ENCODE data around the gene PARP16. TPM values are rescaled to one million over a fixed set of nuclear protein-coding genes. Genes with fewer than 3 reads are reported as not detected.

PARP16 gene
- total and polyA plus RNA-seq, 11 donors = 2.7 to 7.0 (median 4.8) TPM

DNA sequence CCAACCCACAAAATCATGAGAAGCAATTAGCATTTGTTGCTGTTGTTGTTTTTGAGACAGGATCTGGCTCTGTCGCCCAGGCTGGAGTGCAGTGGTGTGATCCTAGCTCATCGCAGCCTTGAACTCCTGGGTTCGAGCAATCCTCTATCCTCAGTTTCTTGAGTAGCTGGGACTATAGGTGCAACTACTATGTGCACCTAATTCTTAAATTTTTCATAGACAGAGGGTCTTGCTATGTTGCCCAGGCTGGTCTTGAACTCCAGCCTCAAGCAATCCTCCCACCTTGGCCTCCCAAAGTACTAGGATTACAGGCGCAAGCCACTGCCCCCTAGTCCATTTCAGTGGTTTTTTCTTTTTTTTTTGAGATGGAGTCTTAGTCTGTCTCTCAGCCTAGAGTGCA lies 18.3 kb downstream of the PARP16 start:
- Histone ChIP-seq H3K9me3 (no peaks in the 10 kb centered on the region), H3K27ac (no peak overlapping the region), H3K4me3 (no peak overlapping the region), H3K27me3 (no peaks in the 10 kb centered on the region), H3K36me3 (peaks cover 0 to 27% (median 11%) of the 10 kb centered on the region in 9 donors), H3K4me1 (peaks cover 0 to 30% (median 2%) of the 10 kb centered on the region in 12 donors)
- intact Hi-C loops (cut with DNase I) = no loop called here
- ATAC-seq (no peak), DNase-seq (no peak)
- no peak for TF ChIP-seq POLR2A (IDR thresholded peaks at IDR 0.05)
- TF ChIP-seq, protein P1, sequence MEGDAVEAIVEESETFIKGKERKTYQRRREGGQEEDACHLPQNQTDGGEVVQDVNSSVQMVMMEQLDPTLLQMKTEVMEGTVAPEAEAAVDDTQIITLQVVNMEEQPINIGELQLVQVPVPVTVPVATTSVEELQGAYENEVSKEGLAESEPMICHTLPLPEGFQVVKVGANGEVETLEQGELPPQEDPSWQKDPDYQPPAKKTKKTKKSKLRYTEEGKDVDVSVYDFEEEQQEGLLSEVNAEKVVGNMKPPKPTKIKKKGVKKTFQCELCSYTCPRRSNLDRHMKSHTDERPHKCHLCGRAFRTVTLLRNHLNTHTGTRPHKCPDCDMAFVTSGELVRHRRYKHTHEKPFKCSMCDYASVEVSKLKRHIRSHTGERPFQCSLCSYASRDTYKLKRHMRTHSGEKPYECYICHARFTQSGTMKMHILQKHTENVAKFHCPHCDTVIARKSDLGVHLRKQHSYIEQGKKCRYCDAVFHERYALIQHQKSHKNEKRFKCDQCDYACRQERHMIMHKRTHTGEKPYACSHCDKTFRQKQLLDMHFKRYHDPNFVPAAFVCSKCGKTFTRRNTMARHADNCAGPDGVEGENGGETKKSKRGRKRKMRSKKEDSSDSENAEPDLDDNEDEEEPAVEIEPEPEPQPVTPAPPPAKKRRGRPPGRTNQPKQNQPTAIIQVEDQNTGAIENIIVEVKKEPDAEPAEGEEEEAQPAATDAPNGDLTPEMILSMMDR (IDR thresholded peaks at IDR 0.05) = no peak
- WGBS, 4 donors = 96 to 98% (median 98%) methylated on average over 4 of the region's 4 CpGs

DNA sequence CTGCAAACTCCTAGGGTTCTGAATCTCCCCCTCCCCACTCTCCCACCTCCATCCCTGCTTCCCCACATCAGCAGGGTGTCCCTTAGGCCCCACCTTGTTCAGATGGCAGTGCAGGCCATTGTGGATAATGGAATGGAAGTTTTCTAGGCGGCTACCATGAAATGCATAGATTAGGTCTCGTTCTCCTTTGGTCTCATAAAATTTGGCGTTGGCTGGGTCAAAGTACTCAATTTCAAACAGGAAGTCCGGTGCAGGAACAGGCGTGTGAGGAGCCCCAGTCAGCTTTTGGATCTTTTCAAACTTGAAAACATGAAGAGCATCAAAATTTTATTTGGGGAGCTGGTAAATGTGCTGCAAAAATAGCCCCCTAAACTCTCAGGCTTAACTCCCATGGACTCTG lies 20.2 kb downstream of the PARP16 start:
- Histone ChIP-seq H3K27ac (peak overlapping the region in 1 of 12 donors; percentile 56), H3K27me3 (no peaks in the 10 kb centered on the region), H3K9me3 (no peaks in the 10 kb centered on the region), H3K4me1 (peaks cover 0 to 18% (median 0%) of the 10 kb centered on the region in 12 donors), H3K36me3 (peaks cover 0 to 43% (median 22%) of the 10 kb centered on the region in 9 donors), H3K4me3 (no peak overlapping the region)
- no peak for ATAC-seq
- intact Hi-C loops (cut with DNase I) = no loop called here
- no peak for DNase-seq
- no peak for TF ChIP-seq POLR2A (IDR thresholded peaks at IDR 0.05)
- TF ChIP-seq, protein P1 (IDR thresholded peaks at IDR 0.05) = no peak
- WGBS, 4 donors = 86 to 96% (median 93%) methylated on average over 5 of the region's 5 CpGs

DNA sequence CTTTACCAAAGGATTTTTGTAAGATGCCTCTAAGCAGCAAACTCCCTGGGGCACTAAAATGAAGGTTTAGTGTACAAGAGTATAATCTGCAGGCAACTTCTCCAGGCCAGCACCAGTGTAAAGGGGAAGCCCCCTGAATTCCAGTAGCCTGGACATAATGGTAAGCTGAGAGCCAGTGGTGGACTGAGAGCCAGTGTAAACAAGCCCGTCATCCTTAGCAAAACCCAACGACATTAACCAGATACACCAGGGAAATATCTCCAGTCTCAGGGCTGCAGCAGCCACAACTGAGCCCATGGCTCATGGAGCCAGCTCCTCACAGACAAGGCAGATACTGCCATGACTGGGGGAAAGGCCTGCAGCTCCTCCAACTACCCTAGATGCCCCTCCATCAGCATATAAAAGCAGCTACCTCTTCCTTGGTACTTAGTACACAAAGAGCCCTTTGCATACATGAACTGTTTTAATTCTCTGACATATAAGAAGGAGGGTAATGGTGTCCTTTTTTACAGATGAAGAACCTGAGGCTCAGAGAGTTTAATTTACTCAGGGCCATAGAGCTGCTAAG lies 21.7 kb downstream of the PARP16 start:
- 39 to 53% (median 49%) methylated on average over 2 of the region's 2 CpGs for WGBS, 4 donors
- TF ChIP-seq, protein P1 (IDR thresholded peaks at IDR 0.05) = no peak
- no peak for TF ChIP-seq POLR2A (IDR thresholded peaks at IDR 0.05)
- Histone ChIP-seq H3K9me3 (no peaks in the 10 kb centered on the region), H3K4me1 (peaks cover 0 to 12% (median 0%) of the 10 kb centered on the region in 12 donors), H3K4me3 (no peak overlapping the region), H3K27ac (peak overlapping the region in 1 of 12 donors; percentile 56), H3K27me3 (no peaks in the 10 kb centered on the region), H3K36me3 (peaks cover 0 to 53% (median 33%) of the 10 kb centered on the region in 9 donors)
- ATAC-seq (peak; percentile 28 to 80 (median 52)), DNase-seq (no peak)
- intact Hi-C loops (cut with DNase I) = no loop called here

DNA sequence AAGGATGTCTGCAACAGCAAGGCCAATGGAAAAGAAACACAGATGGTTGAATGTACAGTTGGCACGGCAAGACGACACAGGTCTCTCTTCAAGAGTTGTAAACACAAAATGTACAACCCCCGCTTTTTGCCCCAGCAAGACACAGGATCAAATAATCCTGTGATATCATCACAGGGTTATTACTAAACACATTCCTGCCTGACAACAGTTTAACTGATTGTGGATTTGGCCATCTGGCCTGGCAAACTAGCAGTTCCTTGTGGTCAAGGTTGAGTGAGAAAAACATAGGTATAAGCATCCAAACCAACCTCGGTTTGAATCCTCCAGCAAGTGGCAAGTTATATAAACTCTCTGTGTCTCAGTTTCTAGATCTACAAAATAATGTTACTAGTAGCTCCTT lies 23.4 kb downstream of the PARP16 start:
- TF ChIP-seq, protein P1 (IDR thresholded peaks at IDR 0.05) = no peak
- no peak for TF ChIP-seq POLR2A (IDR thresholded peaks at IDR 0.05)
- Histone ChIP-seq H3K27ac (peak overlapping the region in 1 of 12 donors; percentile 34), H3K36me3 (peaks cover 0 to 62% (median 42%) of the 10 kb centered on the region in 9 donors), H3K4me1 (peaks cover 0 to 16% (median 0%) of the 10 kb centered on the region in 12 donors), H3K9me3 (no peaks in the 10 kb centered on the region), H3K27me3 (no peaks in the 10 kb centered on the region), H3K4me3 (no peak overlapping the region)
- 94 to 96% (median 95%) methylated on average over 4 of the region's 4 CpGs for WGBS, 4 donors
- intact Hi-C loops (cut with DNase I) = no loop called here
- no peak for DNase-seq
- no peak for ATAC-seq
